HepG2 (cell line): ENCODE measurements around the gene TNFAIP1. TPM values are rescaled to one million over a fixed set of nuclear protein-coding genes. Genes with fewer than 3 reads are reported as not detected.

Source experiments
- AKNA ChIP-seq: sonication (generic); formaldehyde crosslinking; IDR thresholded peaks from 2 replicates; pipeline ENCODE4 v1.4.0; 2020; ENCODE audit warnings: missing genetic modification reagents, borderline replicate concordance
- CEBPG ChIP-seq: IDR thresholded peaks from 2 replicates; pipeline ENCODE4 v1.6.1; 2016
- FOXJ3 ChIP-seq: sonication (generic); formaldehyde crosslinking; IDR thresholded peaks from 2 replicates; pipeline ENCODE4 v1.4.0; 2020; ENCODE audit warnings: missing genetic modification reagents, mild to moderate bottlenecking, borderline replicate concordance
- GABPB1 ChIP-seq: IDR thresholded peaks from 2 replicates; pipeline ENCODE4 v1.6.1; 2016; ENCODE audit warnings: mild to moderate bottlenecking, missing genetic modification reagents, moderate library complexity, missing compliant biosample characterization
- HOXA3 ChIP-seq: sonication (generic); formaldehyde crosslinking; IDR thresholded peaks from 2 replicates; pipeline ENCODE4 v1.5.0; 2020; ENCODE audit warnings: missing genetic modification reagents
- IKZF5 ChIP-seq: IDR thresholded peaks from 2 replicates; pipeline ENCODE4 v1.6.1; 2018; ENCODE audit warnings: missing genetic modification reagents, mild to moderate bottlenecking, missing compliant biosample characterization
- MIXL1 ChIP-seq: IDR thresholded peaks from 2 replicates; pipeline ENCODE4 v1.6.1; 2016
- RXRA ChIP-seq: sonication (generic); formaldehyde crosslinking; IDR thresholded peaks from 2 replicates; pipeline ENCODE4 v1.5.1; 2020; ENCODE audit warnings: missing genetic modification reagents
- SKI ChIP-seq: fragments of 450-650 bp; IDR thresholded peaks from one replicate; pipeline ENCODE4 v1.6.1; 2018; ENCODE audit warnings: mild to moderate bottlenecking; ENCODE audit not compliant: partially characterized antibody
- SMAD1 ChIP-seq: sonication (generic); formaldehyde crosslinking; IDR thresholded peaks from 2 replicates; pipeline ENCODE4 v1.4.0; 2020; ENCODE audit warnings: missing genetic modification reagents, low read depth, mild to moderate bottlenecking, borderline replicate concordance
- ZFP90 ChIP-seq: sonication (generic); formaldehyde crosslinking; IDR thresholded peaks from 2 replicates; pipeline ENCODE4 v1.8.0; 2022; ENCODE audit warnings: missing genetic modification reagents, mild to moderate bottlenecking, inconsistent platforms, borderline replicate concordance
- ZNF264 ChIP-seq: sonication (generic); formaldehyde crosslinking; IDR thresholded peaks from 2 replicates; pipeline ENCODE4 v1.4.0; 2020; ENCODE audit warnings: missing genetic modification reagents
- ZNF510 ChIP-seq: sonication (generic); formaldehyde crosslinking; IDR thresholded peaks from 2 replicates; pipeline ENCODE4 v1.4.0; 2020; ENCODE audit warnings: low read depth, mild to moderate bottlenecking, missing genetic modification reagents
- ZNF652 ChIP-seq: IDR thresholded peaks from 2 replicates; pipeline ENCODE4 v1.6.1; 2016; ENCODE audit warnings: low read depth, borderline replicate concordance
- polyA plus RNA-seq, 8 experiments: library from polyadenylated mRNA; depleted of rRNA in 3 of 8; stranded (reverse) in 7 of 8; unstranded in 1 of 8; fragments of >200 nt; fragmentation: Illumina TruSeq in 4 of 8; extraction: Trizol in 4 of 8; gene quantifications; 2 replicates each; pipeline versions ENCODE4 v1.2.1 to v1.2.3, GENCODE V29; 2011 to 2016; ENCODE audit warnings: low read depth in 4 of 8, missing spikeins in 1 of 8, mixed read lengths in 1 of 8; ENCODE audit not compliant: insufficient read depth in 1 of 8
- total RNA-seq, 5 experiments: library from RNA; depleted of rRNA; stranded (reverse); fragments of >200 nt; fragmentation: Illumina TruSeq; extraction: Trizol; gene quantifications; 2 replicates each; pipeline ENCODE4 v1.2.3, GENCODE V29; 2016; ENCODE audit warnings: low read depth in 1 of 5
- TF ChIP-seq, protein P1 (sequence below): sonication (generic); formaldehyde crosslinking; IDR thresholded peaks from 2 replicates; pipeline ENCODE4 v1.4.0; 2020; ENCODE audit warnings: mild to moderate bottlenecking, missing genetic modification reagents
- TF ChIP-seq, protein P2 (sequence below): IDR thresholded peaks from 2 replicates; pipeline ENCODE4 v1.6.1; 2016; ENCODE audit warnings: missing compliant biosample characterization, missing genetic modification reagents, borderline replicate concordance
- TF ChIP-seq, protein P3 (sequence below): sonication (generic); formaldehyde crosslinking; IDR thresholded peaks from 2 replicates; pipeline ENCODE4 v1.4.0; 2020; ENCODE audit warnings: missing genetic modification reagents, mild to moderate bottlenecking, borderline replicate concordance

TNFAIP1 gene
- total and polyA plus RNA-seq, 2 of the 13 experiments (the other 11 are each of a cell fraction or from before 2014, with no cell fraction given), result 17.5 to 40.6 TPM

- TF ChIP-seq SKI (peak; percentile 29), ZNF652 (CRISPR knock-in tag) (peak; percentile 39; the same call in 1 of the 2 replicates), IKZF5 (CRISPR knock-in tag) (0 out of 2 replicates have a peak, but pooled peaks have one; percentile 49), GABPB1 (CRISPR knock-in tag) (peak; percentile 28; the same call in 1 of the 2 replicates), HOXA3 (CRISPR knock-in tag) (peak; percentile 62; the same call in 1 of the 2 replicates), MIXL1 (CRISPR knock-in tag) (peak; percentile 58; the same call in 1 of the 2 replicates), ZNF264 (CRISPR knock-in tag) (0 out of 2 replicates have a peak, but pooled peaks have one; percentile 37), CEBPG (CRISPR knock-in tag) (no peak), ZFP90 (CRISPR knock-in tag) (0 out of 2 replicates have a peak, but pooled peaks have one; percentile 47), ZNF510 (CRISPR knock-in tag) (no peak), FOXJ3 (CRISPR knock-in tag) (peak; percentile 89; the same call in 1 of the 2 replicates), RXRA (peak; percentile 41; the same call in 1 of the 2 replicates), SMAD1 (no peak), AKNA (no peak)
- TF ChIP-seq, protein P1, sequence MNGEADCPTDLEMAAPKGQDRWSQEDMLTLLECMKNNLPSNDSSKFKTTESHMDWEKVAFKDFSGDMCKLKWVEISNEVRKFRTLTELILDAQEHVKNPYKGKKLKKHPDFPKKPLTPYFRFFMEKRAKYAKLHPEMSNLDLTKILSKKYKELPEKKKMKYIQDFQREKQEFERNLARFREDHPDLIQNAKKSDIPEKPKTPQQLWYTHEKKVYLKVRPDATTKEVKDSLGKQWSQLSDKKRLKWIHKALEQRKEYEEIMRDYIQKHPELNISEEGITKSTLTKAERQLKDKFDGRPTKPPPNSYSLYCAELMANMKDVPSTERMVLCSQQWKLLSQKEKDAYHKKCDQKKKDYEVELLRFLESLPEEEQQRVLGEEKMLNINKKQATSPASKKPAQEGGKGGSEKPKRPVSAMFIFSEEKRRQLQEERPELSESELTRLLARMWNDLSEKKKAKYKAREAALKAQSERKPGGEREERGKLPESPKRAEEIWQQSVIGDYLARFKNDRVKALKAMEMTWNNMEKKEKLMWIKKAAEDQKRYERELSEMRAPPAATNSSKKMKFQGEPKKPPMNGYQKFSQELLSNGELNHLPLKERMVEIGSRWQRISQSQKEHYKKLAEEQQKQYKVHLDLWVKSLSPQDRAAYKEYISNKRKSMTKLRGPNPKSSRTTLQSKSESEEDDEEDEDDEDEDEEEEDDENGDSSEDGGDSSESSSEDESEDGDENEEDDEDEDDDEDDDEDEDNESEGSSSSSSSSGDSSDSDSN (CRISPR knock-in tag), result no peak; the same call in 1 of the 2 replicates
- TF ChIP-seq, protein P2, sequence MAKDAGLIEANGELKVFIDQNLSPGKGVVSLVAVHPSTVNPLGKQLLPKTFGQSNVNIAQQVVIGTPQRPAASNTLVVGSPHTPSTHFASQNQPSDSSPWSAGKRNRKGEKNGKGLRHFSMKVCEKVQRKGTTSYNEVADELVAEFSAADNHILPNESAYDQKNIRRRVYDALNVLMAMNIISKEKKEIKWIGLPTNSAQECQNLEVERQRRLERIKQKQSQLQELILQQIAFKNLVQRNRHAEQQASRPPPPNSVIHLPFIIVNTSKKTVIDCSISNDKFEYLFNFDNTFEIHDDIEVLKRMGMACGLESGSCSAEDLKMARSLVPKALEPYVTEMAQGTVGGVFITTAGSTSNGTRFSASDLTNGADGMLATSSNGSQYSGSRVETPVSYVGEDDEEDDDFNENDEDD (CRISPR knock-in tag), result peak; percentile 36; the same call in 1 of the 2 replicates
- TF ChIP-seq, protein P3, sequence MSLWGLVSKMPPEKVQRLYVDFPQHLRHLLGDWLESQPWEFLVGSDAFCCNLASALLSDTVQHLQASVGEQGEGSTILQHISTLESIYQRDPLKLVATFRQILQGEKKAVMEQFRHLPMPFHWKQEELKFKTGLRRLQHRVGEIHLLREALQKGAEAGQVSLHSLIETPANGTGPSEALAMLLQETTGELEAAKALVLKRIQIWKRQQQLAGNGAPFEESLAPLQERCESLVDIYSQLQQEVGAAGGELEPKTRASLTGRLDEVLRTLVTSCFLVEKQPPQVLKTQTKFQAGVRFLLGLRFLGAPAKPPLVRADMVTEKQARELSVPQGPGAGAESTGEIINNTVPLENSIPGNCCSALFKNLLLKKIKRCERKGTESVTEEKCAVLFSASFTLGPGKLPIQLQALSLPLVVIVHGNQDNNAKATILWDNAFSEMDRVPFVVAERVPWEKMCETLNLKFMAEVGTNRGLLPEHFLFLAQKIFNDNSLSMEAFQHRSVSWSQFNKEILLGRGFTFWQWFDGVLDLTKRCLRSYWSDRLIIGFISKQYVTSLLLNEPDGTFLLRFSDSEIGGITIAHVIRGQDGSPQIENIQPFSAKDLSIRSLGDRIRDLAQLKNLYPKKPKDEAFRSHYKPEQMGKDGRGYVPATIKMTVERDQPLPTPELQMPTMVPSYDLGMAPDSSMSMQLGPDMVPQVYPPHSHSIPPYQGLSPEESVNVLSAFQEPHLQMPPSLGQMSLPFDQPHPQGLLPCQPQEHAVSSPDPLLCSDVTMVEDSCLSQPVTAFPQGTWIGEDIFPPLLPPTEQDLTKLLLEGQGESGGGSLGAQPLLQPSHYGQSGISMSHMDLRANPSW (CRISPR knock-in tag), result no peak
These were observed 11.2 kb downstream of the TNFAIP1 start (continued) for GRCh38 chr17:28346746-28347246.
